Measurements from ENCODE around the gene RNASE7. TPM values are rescaled to one million over a fixed set of nuclear protein-coding genes. Genes with fewer than 3 reads are reported as not detected.
"Not testable (repeated sequence)": the region's sequence is repeated elsewhere in the genome, so short reads cannot be mapped to it uniquely, and the experiment has no call there.

The RNASE7 gene
- total RNA-seq, 1 donor from 2014 or later: 22.1 TPM

- DNase-seq (ENCODE audit: low spot score): no peak
These were observed 18.2 kb upstream of the RNASE7 start for GRCh38 chr14:21023817-21024584.

DNA sequence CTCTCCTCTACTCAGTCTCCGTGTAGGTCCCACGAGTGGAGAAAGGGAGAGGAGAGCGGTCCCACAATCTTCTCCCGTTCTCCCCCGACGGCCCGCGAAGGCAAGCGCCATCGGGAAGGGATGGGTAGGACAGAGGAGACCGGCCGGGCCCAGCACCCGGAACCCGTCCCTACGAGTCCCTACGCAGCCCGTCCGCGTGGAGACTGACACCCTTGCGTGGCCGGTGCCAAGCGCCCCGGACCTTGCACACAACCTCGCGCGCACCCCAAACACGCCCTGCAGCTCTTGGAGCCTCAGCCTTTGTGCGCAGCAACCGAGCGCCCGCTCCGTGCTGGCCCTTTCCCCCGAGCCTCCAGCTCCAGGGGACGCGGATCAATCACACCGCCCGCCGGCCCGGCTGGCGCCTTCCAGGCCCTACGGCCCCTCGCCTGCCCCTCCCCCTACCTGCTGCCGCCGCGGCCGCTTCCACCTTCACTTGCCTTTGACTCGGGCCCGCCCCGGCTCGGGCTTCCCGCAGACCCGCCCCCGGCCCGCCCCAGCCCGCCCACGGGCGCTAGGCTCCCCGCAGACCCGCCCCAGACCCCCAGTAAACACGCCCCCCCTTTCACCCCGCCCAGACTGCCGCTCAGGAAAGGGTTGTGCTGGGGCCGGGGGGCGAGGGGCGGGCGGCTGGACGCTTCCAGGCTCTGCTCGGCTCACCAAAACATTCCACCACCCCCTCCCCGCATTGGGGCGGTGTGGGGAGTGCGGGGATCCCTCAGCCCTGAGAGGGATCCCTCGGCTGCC is 17.4 kb upstream of the RNASE7 start, which contains the start of gene NDRG2:
TSS of gene NDRG2 (minus strand) at position 477 of the 786 bp plus-strand sequence. CDS start 1,746 bp downstream, outside the sequence.
- DNase-seq (ENCODE audit: low spot score): peak; percentile 79

- DNase-seq (ENCODE audit: low spot score): peak; percentile 46
These were observed 16.5 kb upstream of the RNASE7 start for GRCh38 chr14:21025371-21026273.

GRCh38 chr14:21026274-21026987 is 15.7 kb upstream of the RNASE7 start:
- DNase-seq (ENCODE audit: low spot score): no peak

GRCh38 chr14:21026988-21027315 is 15.2 kb upstream of the RNASE7 start:
- DNase-seq (ENCODE audit: low spot score): no peak

- DNase-seq (ENCODE audit: low spot score): no peak
These were observed 12.2 kb upstream of the RNASE7 start, which contains the start of gene TPPP2 for GRCh38 chr14:21029917-21030316. TPPP2 (plus strand) TSS chr14:21030217; CDS start chr14:21030582, 365 bp downstream.

- DNase-seq (ENCODE audit: low spot score): no peak
These were observed 11.6 kb upstream of the RNASE7 start for GRCh38 chr14:21030531-21030930.

DNA sequence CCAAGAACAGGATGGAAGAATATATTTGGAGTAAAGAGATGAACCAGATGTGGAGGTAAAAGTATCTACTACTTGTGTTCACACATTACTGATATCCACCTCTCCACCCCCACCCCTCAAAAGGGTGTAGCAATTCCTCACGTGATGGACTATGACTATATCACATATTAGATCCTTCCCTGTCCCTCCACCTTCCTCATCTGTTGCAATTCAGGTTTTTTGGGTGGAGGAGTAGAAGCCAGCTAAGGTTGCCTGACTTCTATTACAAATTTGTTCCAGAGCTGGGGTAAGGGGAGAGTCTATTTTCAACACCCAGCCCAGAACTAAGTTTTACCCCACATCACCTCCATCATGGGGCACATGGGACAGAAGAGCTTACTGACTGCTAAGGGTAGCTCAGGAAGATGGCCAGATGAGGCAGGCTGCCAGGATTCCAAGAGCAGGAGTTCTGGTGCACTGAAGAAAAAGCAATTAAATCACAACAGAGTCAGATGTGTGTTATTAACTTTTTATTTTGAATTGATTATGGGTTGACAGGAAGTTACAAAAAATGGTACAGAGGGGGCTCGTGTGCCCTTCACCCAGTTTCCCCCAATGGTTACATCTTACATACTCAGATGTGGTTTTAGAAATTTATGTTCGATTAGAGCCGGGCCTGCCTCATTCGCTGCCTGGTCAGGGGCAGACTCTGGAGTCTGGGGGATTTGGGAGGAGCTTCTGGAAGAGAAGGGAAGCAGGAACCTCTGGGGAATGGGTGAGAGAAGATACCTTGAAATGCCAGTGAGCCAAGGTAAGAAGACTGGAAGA is 9.6 kb upstream of the RNASE7 start:
- DNase-seq (ENCODE audit: low spot score): no peak

- no peak for DNase-seq (ENCODE audit: low spot score)
These were observed 8.9 kb upstream of the RNASE7 start for GRCh38 chr14:21033133-21033698.

DNA sequence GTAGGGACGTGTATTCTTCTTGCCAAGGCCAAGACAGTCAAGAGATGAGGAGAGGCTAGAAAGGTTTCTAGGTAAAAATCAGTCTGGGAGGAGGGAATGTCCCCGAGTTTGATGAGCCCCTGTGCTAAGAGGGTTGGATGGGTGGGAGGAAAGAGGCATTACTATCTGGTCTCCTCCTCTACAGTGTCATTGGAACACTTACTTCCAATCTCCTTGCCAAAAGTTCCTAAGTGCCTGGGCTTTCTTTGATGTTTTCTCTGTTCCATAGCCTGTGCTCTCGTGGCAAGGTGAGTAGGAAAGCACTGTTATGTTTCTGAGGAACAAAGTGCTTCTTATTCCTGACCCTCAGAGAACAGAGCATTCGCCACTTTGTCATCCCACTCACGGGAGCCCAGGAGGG is 7.5 kb upstream of the RNASE7 start, which contains the start of gene RNASE13:
TSS of gene RNASE13 (minus strand) at position 101 of the 400 bp plus-strand sequence. CDS start 519 bp downstream, outside the sequence.
- no peak for DNase-seq (ENCODE audit: low spot score)

DNA sequence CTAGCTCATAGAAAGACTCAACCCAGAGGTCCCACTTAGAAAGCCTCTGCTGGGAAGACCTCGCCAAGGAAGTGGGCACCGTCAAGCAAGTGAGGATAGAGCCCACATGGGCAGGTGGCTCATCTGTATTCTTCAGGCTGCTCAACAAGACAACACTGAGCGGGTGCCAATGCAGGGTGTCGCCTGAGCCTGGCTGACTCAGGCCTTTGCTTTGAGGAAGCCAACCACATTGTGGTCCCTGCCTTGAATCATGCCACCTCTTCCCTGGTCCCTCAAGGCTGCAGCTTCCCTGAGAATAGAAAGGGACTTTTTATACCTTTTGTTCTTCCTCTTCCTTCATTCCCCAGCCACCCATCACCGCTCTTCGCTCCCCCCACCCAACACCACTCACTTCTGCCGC is 5.4 kb upstream of the RNASE7 start:
- DNase-seq (ENCODE audit: low spot score): no peak

GRCh38 chr14:21037156-21037555 is 5.0 kb upstream of the RNASE7 start:
- DNase-seq (ENCODE audit: low spot score): no peak

DNA sequence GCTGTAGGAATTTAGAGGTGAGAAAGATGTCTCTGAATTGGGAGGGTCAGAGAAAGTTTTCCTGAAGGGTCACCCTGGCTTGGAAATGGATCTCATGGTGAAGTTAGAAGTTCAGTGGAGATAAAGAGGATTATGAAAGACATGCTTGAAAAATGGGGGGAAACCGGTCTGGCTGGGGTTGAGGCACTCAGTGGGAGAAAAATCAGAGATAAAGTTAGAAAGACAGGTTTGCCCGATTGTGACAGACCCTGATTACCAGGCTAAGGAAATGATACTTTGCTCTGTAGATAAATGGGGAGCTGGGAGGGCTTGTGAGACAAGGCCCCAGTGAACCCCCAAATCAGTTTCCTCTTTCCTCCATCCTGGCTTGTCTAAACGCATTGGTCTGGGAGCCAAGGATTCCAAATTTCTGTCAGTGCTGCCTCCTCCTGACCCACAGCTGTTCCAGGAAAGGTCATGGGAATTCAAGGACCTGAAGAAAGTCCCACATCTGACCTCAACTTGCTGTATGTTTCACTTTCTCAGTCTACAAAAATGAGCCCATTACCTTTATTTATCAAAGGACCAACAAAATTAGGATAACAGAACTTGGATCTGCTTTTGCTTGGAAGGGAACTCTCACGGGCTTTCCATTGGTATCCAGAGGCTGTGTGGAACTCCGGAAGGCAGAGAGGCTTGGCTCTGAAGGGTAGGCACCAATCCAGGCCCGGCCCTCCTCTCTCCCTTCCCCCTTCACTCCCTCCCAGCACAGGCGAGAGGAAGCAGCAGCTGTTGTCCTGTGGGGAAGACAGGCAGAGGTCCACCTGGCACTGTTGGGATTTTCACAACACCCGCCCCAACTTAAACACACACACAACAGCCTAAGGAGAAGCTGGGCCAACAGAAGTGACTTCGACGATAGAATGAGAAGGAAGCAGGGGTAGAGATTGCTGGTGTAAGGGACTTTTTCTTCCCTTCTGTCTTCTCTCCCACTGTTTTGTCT is 3.4 kb upstream of the RNASE7 start:
- peak; percentile 85 for DNase-seq (ENCODE audit: low spot score)

DNA sequence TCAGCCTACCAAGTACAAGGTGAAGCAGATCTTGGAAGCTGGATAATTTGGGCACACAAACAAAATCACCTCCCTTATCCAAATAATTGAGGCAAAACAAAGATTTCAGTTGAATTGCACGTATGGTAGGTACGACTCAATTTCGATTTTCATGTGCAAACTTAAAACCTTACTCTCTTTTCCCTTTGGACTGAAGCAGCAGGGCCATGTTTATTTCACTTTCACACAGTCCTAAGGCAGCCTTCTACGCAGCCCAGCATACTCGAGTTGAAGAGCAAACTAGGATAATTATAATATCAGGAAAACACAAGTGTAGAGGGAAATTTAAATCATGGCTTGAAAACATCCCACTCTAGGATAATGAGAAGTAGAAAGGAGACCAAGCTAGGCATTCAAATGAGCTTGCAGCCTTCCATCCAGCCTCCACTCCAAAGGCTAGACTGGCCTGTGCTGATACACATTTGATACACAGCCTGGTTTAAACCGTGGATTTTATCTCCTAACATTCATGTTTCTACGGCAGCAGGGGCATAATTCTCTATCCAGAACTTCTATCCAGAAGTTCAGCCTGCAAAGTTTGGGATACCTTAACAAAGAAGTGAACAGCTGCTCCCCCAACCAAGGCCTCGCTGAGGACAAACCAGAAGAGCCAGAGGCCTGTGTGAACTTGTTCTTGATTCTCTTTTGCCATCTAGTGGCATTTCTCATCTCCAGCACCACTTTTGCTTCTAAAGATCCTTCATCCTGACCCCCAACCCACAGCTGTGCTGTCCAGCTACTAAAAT is 2.4 kb upstream of the RNASE7 start:
- peak; percentile 60 for DNase-seq (ENCODE audit: low spot score)

- no peak for DNase-seq (ENCODE audit: low spot score)
These were observed 1.7 kb upstream of the RNASE7 start for GRCh38 chr14:21040370-21040925.

GRCh38 chr14:21040941-21041340 is 1.2 kb upstream of the RNASE7 start:
- not testable (repeated sequence) for DNase-seq (ENCODE audit: low spot score)

- no peak for DNase-seq (ENCODE audit: low spot score)
These were observed 756 bp downstream of the RNASE7 start for GRCh38 chr14:21042918-21043317.
